Activated CD4-positive, alpha-beta memory T cell treated with anti-CD3 and anti-CD28 coated beads, Interleukin-2, amount 10 ng/mL, durations not matched to agents 7 days and 5 days (primary cell): ENCODE measurements around the gene MT1E. TPM values are rescaled to one million over a fixed set of nuclear protein-coding genes. Genes with fewer than 3 reads are reported as not detected.
"Not testable (repeated sequence)": the region's sequence is repeated elsewhere in the genome, so short reads cannot be mapped to it uniquely, and the experiment has no call there.

Source experiments
- CTCF ChIA-PET: fragments of 350-600 bp; sonication (Branson Sonifier 250); formaldehyde crosslinking; loops from one replicate; lab custom pipeline; 2021; ENCODE audit warnings: antibody characterized with exemption, inconsistent platforms; lab: Charles Lee
- POLR2A ChIA-PET: fragments of 350-600 bp; sonication (Branson Sonifier 250); formaldehyde crosslinking; loops from one replicate; lab custom pipeline; 2021; ENCODE audit warnings: antibody characterized with exemption; lab: Charles Lee
- DNase-seq: peaks from one replicate; pipeline ENCODE4 v3.0.0-alpha.2; 2020
- H3K27ac Mint-ChIP-seq: one replicate; pipeline ENCODE4 v1.8.0; 2021; ENCODE audit warnings: mild to moderate bottlenecking, mixed read lengths
- H3K27me3 Mint-ChIP-seq: one replicate; pipeline ENCODE4 v1.8.0; 2021; ENCODE audit warnings: mixed read lengths
- H3K36me3 Mint-ChIP-seq: one replicate; pipeline ENCODE4 v1.8.0; 2021; ENCODE audit warnings: low read depth, mixed read lengths
- H3K4me1 Mint-ChIP-seq: one replicate; pipeline ENCODE4 v1.8.0; 2021; ENCODE audit warnings: mixed read lengths
- H3K4me3 Mint-ChIP-seq: one replicate; pipeline ENCODE4 v1.8.0; 2021; ENCODE audit warnings: mild to moderate bottlenecking, mixed read lengths
- H3K9me3 Mint-ChIP-seq: one replicate; pipeline ENCODE4 v1.8.0; 2021; ENCODE audit warnings: mixed read lengths
- total RNA-seq, 2 experiments: library from RNA; stranded (reverse); gene quantifications; one replicate each; pipeline ENCODE4 v1.2.3, GENCODE V29; 2021

Gene MT1E
- 10 to 100 TPM; 10.4 to 12.3 TPM for total RNA-seq

DNA sequence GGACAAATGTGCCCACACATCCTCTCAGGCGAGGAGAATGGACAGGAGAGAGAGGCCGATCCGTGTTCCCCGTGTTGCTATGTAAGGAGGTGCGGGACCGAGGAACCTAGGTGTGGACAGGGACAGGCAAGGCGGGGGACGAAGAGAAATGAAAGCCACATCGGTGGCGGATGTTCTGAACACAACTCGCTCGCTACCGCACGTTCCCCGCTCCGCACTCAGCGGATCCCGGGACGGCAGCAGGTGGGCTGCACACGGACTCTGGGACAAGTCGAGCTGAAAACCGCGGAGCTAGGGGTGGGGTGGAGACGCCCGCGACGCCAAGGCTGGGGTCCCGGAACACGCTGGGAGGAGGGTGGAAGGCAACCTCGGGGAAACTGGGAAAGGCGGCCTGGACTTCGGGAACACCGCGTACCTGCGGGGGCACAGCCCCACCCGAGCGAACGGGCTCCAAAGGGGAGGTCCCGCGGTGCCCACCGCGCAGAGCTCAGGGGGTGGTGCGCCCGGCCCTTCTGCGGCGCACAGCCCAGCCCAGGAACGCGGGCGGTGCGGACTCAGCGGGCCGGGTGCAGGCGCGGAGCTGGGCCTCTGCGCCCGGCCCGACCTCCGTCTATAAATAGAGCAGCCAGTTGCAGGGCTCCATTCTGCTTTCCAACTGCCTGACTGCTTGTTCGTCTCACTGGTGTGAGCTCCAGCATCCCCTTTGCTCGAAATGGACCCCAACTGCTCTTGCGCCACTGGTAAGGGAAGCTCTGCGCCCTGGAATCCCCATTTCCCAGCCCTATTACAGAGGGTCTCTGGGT, at the start of gene MT1E:
Gene MT1E (plus strand): TSS at position 642 of the 803 bp plus-strand sequence. CDS start 71 bp downstream, at position 713.
- peak within 1 kb of the TSS; percentile 80 for H3K4me3 Mint-ChIP-seq
- peak; percentile 61 for DNase-seq
- peaks cover 14% of the 10 kb centered on the region for H3K4me1 Mint-ChIP-seq
- H3K27ac Mint-ChIP-seq: peak within 1 kb of the TSS; percentile 58
- H3K9me3 Mint-ChIP-seq: no peaks in the 10 kb centered on the region
- CTCF ChIA-PET: interaction anchor here (0.6 to 3.7 kb wide), 12 partner anchors 10 to 77 kb away, joined by 3 to 19 read pairs (median 4); partner anchors contain the start of genes MT1X and MT2A
- POLR2A ChIA-PET: interaction anchor here (0.6 to 4.8 kb wide), 15 partner anchors 9 to 560 kb away, joined by 3 to 96 read pairs (median 5); partner anchors contain the start of genes MT1A, MT1X, MT2A and PSME3IP1
- H3K36me3 Mint-ChIP-seq: no peaks in the 10 kb centered on the region
- peaks cover 43% of the 10 kb centered on the region for H3K27me3 Mint-ChIP-seq

GRCh38 chr16:56576585-56577299, 48.8 kb upstream of the MT1E start:
- CTCF ChIA-PET: interaction anchor here (0.6 to 3.0 kb wide), 25 partner anchors 10 to 293 kb away, joined by 3 to 107 read pairs (median 4); partner anchors contain the start of genes MT1E and MT2A
- no peaks in the 10 kb centered on the region for H3K36me3 Mint-ChIP-seq
- peaks cover 14% of the 10 kb centered on the region for H3K27me3 Mint-ChIP-seq
- H3K27ac Mint-ChIP-seq: no peak overlapping the region
- H3K9me3 Mint-ChIP-seq: peaks cover 4% of the 10 kb centered on the region
- POLR2A ChIA-PET: interaction anchor here (0.7 to 2.4 kb wide), 5 partner anchors 24 to 275 kb away, joined by 3 to 19 read pairs (median 4); partner anchors contain the start of genes MT1X and MT2A
- H3K4me1 Mint-ChIP-seq: peaks cover 8% of the 10 kb centered on the region
- DNase-seq: peak; percentile 91
- H3K4me3 Mint-ChIP-seq: no peak overlapping the region

DNA sequence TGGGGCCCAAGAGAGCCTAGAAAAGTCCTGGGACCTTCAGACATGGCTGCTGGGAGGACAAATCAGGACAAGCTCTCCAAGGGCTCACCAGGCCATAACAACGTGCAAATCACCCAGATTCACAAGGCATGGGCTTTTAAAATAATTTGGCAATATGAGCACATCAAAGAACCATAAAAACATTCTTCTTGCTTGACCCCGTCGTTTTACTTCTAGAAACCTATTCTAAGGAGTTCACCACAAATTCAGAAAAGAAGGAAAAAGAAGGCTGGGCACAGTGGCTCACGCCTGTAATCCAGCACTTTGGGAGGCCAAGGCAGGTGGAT, 48.3 kb upstream of the MT1E start:
- CTCF ChIA-PET: interaction anchor here (0.6 to 3.0 kb wide), 16 partner anchors 9 to 292 kb away, joined by 3 to 107 read pairs (median 5); partner anchors contain the start of genes MT1E and MT2A

DNA sequence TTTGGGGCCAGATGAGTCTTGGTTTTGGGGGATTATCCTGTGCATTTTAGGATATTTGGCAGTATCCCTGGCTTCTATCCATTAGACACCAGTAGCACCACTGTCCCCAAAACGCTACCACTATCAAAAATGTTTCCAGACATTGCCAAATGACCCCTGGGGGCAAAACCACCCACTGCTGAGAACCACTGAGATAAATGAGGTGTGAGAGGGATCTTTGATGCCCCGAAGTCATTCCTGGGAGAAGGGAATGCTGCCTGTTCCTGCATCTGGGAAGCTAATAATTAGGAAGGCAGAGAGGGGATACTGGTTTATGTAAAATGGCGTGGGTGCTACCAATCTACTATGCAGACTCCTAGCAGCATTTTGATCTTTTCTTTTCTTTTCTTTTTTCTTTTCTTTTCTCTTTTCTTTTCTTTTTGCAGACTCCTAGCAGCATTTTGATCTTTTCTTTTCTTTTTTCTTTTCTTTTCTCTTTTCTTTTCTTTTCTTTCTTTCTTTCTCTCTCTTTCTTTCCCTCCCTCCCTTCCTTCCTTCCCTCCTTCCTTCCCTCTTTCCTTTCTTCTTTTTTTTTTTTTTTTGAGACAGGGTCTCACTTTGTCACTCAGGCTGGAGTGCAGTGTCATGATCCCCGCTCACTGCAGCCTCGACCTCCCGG, 45.1 kb upstream of the MT1E start:
- H3K27me3 Mint-ChIP-seq: peaks cover 32% of the 10 kb centered on the region
- H3K27ac Mint-ChIP-seq: no peak overlapping the region
- no peak overlapping the region for H3K4me3 Mint-ChIP-seq
- peaks cover 8% of the 10 kb centered on the region for H3K4me1 Mint-ChIP-seq
- no peaks in the 10 kb centered on the region for H3K9me3 Mint-ChIP-seq
- ChIA-PET POLR2A (no interaction called here), CTCF (no interaction called here)
- H3K36me3 Mint-ChIP-seq: no peaks in the 10 kb centered on the region
- no peak for DNase-seq

More for the DNA sequence above, 48.3 kb upstream of the MT1E start:
- H3K4me1 Mint-ChIP-seq: peaks cover 8% of the 10 kb centered on the region
- H3K27ac Mint-ChIP-seq: no peak overlapping the region
- peaks cover 4% of the 10 kb centered on the region for H3K9me3 Mint-ChIP-seq
- no peak for DNase-seq
- POLR2A ChIA-PET: interaction anchor here (1.0 to 2.4 kb wide), 4 partner anchors 31 to 275 kb away, joined by 3 to 19 read pairs (median 6); partner anchors contain the start of genes MT1X and MT2A
- H3K4me3 Mint-ChIP-seq: no peak overlapping the region
- H3K36me3 Mint-ChIP-seq: no peaks in the 10 kb centered on the region
- peaks cover 17% of the 10 kb centered on the region for H3K27me3 Mint-ChIP-seq

GRCh38 chr16:56582911-56583310, 42.7 kb upstream of the MT1E start:
- H3K36me3 Mint-ChIP-seq, DNase-seq, H3K4me3 Mint-ChIP-seq, H3K9me3 Mint-ChIP-seq, H3K27ac Mint-ChIP-seq, H3K4me1 Mint-ChIP-seq: not testable (repeated sequence)
- CTCF ChIA-PET: interaction anchor here (1.2 kb wide), 1 partner anchor 119 kb away, joined by 7 read pairs; no protein-coding TSS in a partner anchor
- peaks cover 37% of the 10 kb centered on the region for H3K27me3 Mint-ChIP-seq
- POLR2A ChIA-PET: interaction anchor here (1.2 to 1.4 kb wide), 3 partner anchors 26 to 100 kb away, joined by 3 to 4 read pairs (median 4); partner anchors contain the start of genes MT1G, MT1X and MT2A

DNA sequence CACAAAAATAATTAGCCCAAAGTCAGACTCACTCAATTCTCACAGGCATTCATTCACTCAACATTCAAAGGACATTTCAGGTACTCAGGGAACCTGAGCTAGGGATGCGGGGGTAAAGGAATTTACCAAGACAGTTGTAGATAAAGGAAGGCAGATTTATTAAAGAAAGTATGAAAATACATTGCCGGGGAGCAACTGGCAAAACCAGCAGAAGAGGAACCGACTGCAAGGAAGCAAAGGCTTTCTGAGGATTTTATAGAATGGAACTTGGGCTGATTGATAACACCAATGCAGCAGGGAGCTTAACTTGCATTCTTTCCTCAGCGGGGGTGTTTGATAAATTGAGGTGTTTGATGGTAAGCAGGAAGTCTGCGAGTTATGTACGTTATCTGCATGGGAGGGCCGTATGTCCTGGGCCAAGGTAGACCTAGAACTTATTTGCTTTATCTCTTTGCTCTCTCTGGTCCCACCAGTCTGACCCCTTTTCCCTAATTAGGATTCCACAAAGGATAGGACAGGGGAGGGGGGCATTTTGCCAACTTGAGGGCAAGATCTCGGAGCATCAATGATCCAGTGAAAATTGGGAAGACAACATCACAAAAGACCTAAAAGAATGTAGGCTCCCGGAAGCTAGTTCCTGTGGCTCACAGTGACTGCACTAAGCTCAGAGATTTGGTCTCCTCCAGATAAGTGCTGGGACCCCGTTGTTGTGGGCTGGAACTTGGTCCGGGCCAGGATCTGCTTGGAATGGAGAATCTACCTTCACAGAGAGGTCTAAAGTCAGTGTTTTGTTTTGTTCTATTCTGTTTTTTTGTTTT, 42.0 kb upstream of the MT1E start:
- CTCF ChIA-PET: interaction anchor here (0.6 to 1.0 kb wide), 2 partner anchors 118 to 119 kb away, joined by 3 read pairs; no protein-coding TSS in a partner anchor
- no peak overlapping the region for H3K27ac Mint-ChIP-seq
- H3K9me3 Mint-ChIP-seq: no peaks in the 10 kb centered on the region
- H3K27me3 Mint-ChIP-seq: peaks cover 42% of the 10 kb centered on the region
- DNase-seq: no peak
- POLR2A ChIA-PET: no interaction called here
- no peak overlapping the region for H3K4me3 Mint-ChIP-seq
- no peaks in the 10 kb centered on the region for H3K36me3 Mint-ChIP-seq
- no peaks in the 10 kb centered on the region for H3K4me1 Mint-ChIP-seq

GRCh38 chr16:56584276-56584675, 41.3 kb upstream of the MT1E start:
- CTCF ChIA-PET: interaction anchor here (1.0 kb wide), 1 partner anchor 118 kb away, joined by 3 read pairs; no protein-coding TSS in a partner anchor
- peaks cover 3% of the 10 kb centered on the region for H3K4me1 Mint-ChIP-seq

GRCh38 chr16:56588781-56589140, 36.8 kb upstream of the MT1E start:
- ChIA-PET POLR2A (no interaction called here), CTCF (no interaction called here)
- H3K4me1 Mint-ChIP-seq: peaks cover 14% of the 10 kb centered on the region
- no peak for DNase-seq
- H3K4me3 Mint-ChIP-seq: peak overlapping the region; percentile 66
- H3K36me3 Mint-ChIP-seq: no peaks in the 10 kb centered on the region
- H3K9me3 Mint-ChIP-seq: no peaks in the 10 kb centered on the region
- no peak overlapping the region for H3K27ac Mint-ChIP-seq
- H3K27me3 Mint-ChIP-seq: peaks cover 48% of the 10 kb centered on the region

More at GRCh38 chr16:56584276-56584675, 41.3 kb upstream of the MT1E start:
- H3K9me3 Mint-ChIP-seq: no peaks in the 10 kb centered on the region
- H3K4me3 Mint-ChIP-seq: no peak overlapping the region
- H3K27me3 Mint-ChIP-seq: peaks cover 47% of the 10 kb centered on the region
- H3K36me3 Mint-ChIP-seq: no peaks in the 10 kb centered on the region
- no peak for DNase-seq
- POLR2A ChIA-PET: no interaction called here
- H3K27ac Mint-ChIP-seq: no peak overlapping the region

- H3K27ac Mint-ChIP-seq: no peak within 1 kb of the TSS
- H3K27me3 Mint-ChIP-seq: peaks cover 43% of the 10 kb centered on the region
- CTCF ChIA-PET: no interaction called here
These were observed 36.2 kb upstream of the MT1E start, which contains the start of gene MT3 for GRCh38 chr16:56589141-56590039. Gene MT3, plus strand, starts transcription at chr16:56589528. Its CDS starts 63 bp downstream, at chr16:56589591.

GRCh38 chr16:56591377-56592060, 34.1 kb upstream of the MT1E start:
- Mint-ChIP-seq H3K9me3 (no peaks in the 10 kb centered on the region), H3K27ac (no peak overlapping the region), H3K27me3 (peaks cover 38% of the 10 kb centered on the region), H3K36me3 (no peaks in the 10 kb centered on the region), H3K4me1 (peaks cover 14% of the 10 kb centered on the region), H3K4me3 (no peak overlapping the region)
- ChIA-PET CTCF (interaction anchor here (1.3 kb wide), 1 partner anchor 110 kb away, joined by 6 read pairs; no protein-coding TSS in a partner anchor), POLR2A (interaction anchor here (1.1 to 1.3 kb wide), 2 partner anchors 18 to 91 kb away, joined by 3 to 4 read pairs; no protein-coding TSS in a partner anchor)
- no peak for DNase-seq

More at GRCh38 chr16:56589141-56590039, 36.2 kb upstream of the MT1E start, which contains the start of gene MT3:
- Mint-ChIP-seq H3K4me1 (peaks cover 14% of the 10 kb centered on the region), H3K4me3 (peak within 1 kb of the TSS; percentile 66), H3K9me3 (no peaks in the 10 kb centered on the region), H3K36me3 (no peaks in the 10 kb centered on the region)
- DNase-seq: no peak
- POLR2A ChIA-PET: no interaction called here
